Kidney (tissue), 14 donors: ENCODE measurements around the gene ANKH. TPM values are rescaled to one million over a fixed set of nuclear protein-coding genes. Genes with fewer than 3 reads are reported as not detected.
A peak's percentile ranks its signal among the peaks of the same experiment; 100 is the strongest.

ENCODE experiments used
- DNase-seq, 5 donors: peaks; one replicate each; pipeline ENCODE4 v3.0.0-alpha.2; 2013 to 2020
- FAIRE-seq: peaks from 2 replicates; lab custom pipeline; 2012; peaks lifted over from hg19 to GRCh38; lab: Jason Lieb, UNC
- H3K27ac ChIP-seq, 2 donors: one replicate each; pipeline ENCODE4 v1.7.0; 2013; ENCODE audit warnings: low read depth in 2 of 2, low read length in 2 of 2, inconsistent platforms in 1 of 2
- H3K27me3 ChIP-seq: one replicate; pipeline ENCODE4 v1.7.1; 2013; ENCODE audit warnings: low read length, inconsistent platforms; ENCODE audit not compliant: control insufficient read depth, insufficient read depth
- H3K36me3 ChIP-seq, 3 donors: one replicate each; pipeline versions ENCODE4 v1.7.0 to v1.7.1; 2013; ENCODE audit warnings: low read length in 3 of 3, control low read depth in 1 of 3, inconsistent platforms in 1 of 3; ENCODE audit not compliant: insufficient read depth in 3 of 3, control insufficient read depth in 2 of 3
- H3K4me1 ChIP-seq, 3 donors: one replicate each; pipeline versions ENCODE4 v1.7.0 to v1.7.1; 2013; ENCODE audit warnings: low read length in 3 of 3, inconsistent platforms in 1 of 3, low read depth in 1 of 3; ENCODE audit not compliant: control insufficient read depth in 2 of 3, insufficient read depth in 2 of 3
- H3K4me3 ChIP-seq, 3 donors: one replicate each; pipeline versions ENCODE4 v1.7.0 to v1.8.1; 2013; ENCODE audit warnings: low read length in 3 of 3, control low read depth in 1 of 3, inconsistent platforms in 1 of 3
- H3K9ac ChIP-seq, 3 donors: one replicate each; pipeline versions ENCODE4 v1.7.0 to v1.7.1; 2013; ENCODE audit warnings: low read length in 3 of 3, control low read depth in 1 of 3, inconsistent platforms in 1 of 3
- H3K9me3 ChIP-seq, 3 donors: one replicate each; pipeline versions ENCODE4 v1.7.0 to v1.7.1; 2013; ENCODE audit warnings: low read length in 3 of 3, control low read depth in 1 of 3, inconsistent platforms in 1 of 3; ENCODE audit not compliant: control insufficient read depth in 2 of 3, insufficient read depth in 1 of 3
- intact Hi-C: fragments of 100-400 bp; cut with DNase I; formaldehyde crosslinking; loops from one replicate; pipeline ENCODE4 v1.11.1; 2022
- polyA plus RNA-seq: library from polyadenylated mRNA; stranded (reverse); fragments of 350-450 nt; fragmentation: Illumina TruSeq; extraction: RNeasy Lipid Tissue Mini Kit (QIAGEN cat#74804); gene quantifications from one replicate; pipeline ENCODE4 v1.2.3, GENCODE V29; 2014; ENCODE audit warnings: low read depth, low replicate concordance; ENCODE audit not compliant: insufficient read depth
- total RNA-seq: library from RNA; stranded (reverse); fragmentation: NEBNext Ultra II Directional; extraction: Animal tissue kit (Norgen Biotek cat#: 25700); gene quantifications from one replicate; pipeline ENCODE4 v1.2.1, GENCODE V29; 2021
- TF ChIP-seq, protein P1 (sequence below): IDR thresholded peaks from 3 replicates; pipeline ENCODE4 v1.5.1; 2012; ENCODE audit warnings: mild to moderate bottlenecking, moderate library complexity, borderline replicate concordance; ENCODE audit not compliant: insufficient read depth; ENCODE audit errors: extremely low read depth
- donor health status: control.
- donor health status: control.
- donor health status: control.
- donor health status: control.
- donor health status: control.
- donor health status: DM: yes; HTN: yes; CAD: no.
- donor health status: Normal renal cell carcinoma (clear cell type).

The ANKH gene
- total and polyA plus RNA-seq, 2 donors from 2014 or later = 19.0 to 44.6 TPM

DNA sequence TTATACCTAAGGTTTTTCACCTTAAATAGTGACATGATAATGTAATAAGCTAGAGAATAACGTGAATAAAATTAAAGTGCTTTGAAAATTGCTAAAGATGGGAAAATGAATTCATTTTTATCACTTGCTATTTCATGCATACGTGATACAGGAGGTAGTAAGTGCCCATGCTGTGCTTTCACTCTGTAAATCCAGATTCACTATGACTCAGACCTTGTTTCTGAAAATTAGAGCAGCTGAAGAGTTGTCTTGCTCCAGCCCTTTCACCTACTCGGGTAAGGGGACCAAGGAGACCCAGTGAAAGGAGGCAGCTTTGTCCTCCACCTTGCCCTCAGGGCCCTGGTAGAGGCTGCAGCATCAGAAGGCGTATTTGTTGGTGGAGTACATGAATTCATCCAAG lies 87.9 kb downstream of the ANKH start:
- Histone ChIP-seq H3K9ac (no peak overlapping the region), H3K9me3 (no peaks in the 10 kb centered on the region), H3K27me3 (no peaks in the 10 kb centered on the region), H3K4me3 (no peak overlapping the region), H3K36me3 (no peaks in the 10 kb centered on the region), H3K4me1 (no peaks in the 10 kb centered on the region), H3K27ac (no peak overlapping the region)
- DNase-seq (no peak), FAIRE-seq (no peak)
- TF ChIP-seq, protein P1, sequence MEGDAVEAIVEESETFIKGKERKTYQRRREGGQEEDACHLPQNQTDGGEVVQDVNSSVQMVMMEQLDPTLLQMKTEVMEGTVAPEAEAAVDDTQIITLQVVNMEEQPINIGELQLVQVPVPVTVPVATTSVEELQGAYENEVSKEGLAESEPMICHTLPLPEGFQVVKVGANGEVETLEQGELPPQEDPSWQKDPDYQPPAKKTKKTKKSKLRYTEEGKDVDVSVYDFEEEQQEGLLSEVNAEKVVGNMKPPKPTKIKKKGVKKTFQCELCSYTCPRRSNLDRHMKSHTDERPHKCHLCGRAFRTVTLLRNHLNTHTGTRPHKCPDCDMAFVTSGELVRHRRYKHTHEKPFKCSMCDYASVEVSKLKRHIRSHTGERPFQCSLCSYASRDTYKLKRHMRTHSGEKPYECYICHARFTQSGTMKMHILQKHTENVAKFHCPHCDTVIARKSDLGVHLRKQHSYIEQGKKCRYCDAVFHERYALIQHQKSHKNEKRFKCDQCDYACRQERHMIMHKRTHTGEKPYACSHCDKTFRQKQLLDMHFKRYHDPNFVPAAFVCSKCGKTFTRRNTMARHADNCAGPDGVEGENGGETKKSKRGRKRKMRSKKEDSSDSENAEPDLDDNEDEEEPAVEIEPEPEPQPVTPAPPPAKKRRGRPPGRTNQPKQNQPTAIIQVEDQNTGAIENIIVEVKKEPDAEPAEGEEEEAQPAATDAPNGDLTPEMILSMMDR = no peak
- intact Hi-C loops = no loop called here

DNA sequence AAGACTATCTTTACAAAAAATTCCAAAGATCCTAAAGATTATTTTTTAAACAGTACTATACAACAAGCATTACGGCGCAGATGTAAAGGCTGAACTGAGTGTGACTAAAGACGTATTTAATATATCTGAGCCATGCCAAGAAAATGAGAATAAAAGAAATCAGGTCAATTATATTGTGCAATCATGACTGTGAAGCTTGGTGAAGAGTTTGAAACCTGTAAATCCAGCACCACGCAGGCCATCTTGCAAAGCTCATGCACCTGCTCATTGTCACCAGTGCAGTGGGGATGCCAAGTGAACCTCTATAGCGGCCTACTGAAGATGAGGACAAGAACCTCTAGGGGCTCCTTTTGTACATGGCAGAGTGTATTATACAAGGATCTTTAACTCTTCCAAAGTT lies 89.0 kb downstream of the ANKH start:
- Histone ChIP-seq H3K9me3 (no peaks in the 10 kb centered on the region), H3K27ac (no peak overlapping the region), H3K36me3 (no peaks in the 10 kb centered on the region), H3K27me3 (no peaks in the 10 kb centered on the region), H3K9ac (no peak overlapping the region), H3K4me1 (no peaks in the 10 kb centered on the region), H3K4me3 (no peak overlapping the region)
- TF ChIP-seq, protein P1 = no peak
- FAIRE-seq (no peak), DNase-seq (no peak)
- intact Hi-C loops = no loop called here

DNA sequence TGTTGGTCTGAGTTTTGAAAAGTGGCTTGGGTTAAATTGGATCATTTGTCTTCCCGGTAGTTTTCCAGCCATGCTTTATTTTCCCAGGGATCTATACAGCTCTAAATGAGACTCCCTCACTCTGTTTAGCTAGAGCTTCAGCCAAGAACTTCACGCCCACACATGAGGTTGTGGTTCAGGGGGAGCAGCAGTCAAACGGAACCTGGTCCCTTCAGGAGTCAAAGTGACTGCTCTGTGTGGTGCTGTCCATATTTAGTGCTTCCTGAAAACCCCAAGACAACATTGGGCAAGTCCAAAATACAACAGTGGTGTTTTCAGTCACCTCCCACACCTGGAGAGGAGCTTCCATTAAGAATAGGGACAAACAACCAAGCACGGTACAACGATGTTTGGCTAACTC lies 90.5 kb downstream of the ANKH start:
- TF ChIP-seq, protein P1 = no peak
- intact Hi-C loops = no loop called here

DNA sequence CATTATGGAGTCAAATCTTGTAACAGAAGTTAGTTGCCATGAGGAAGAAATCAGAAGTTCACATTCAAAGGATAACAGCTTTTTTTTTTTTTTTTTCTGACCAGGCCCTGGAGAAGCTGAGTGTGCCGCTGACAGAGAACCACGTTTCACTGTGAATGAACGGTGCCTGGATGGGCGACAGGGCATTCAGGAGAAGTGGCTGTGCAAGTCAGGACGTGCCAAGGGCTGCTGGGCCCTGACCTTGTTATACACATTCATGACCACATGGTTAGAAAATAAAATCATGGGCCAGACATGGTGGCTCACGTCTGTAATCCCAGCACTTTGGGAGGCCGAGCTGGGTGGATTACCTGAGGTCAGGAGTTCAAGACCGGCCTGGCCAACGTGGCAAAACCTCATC lies 91.6 kb downstream of the ANKH start:
- Histone ChIP-seq H3K9me3 (no peaks in the 10 kb centered on the region), H3K27ac (no peak overlapping the region), H3K36me3 (no peaks in the 10 kb centered on the region), H3K4me3 (no peak overlapping the region), H3K4me1 (no peaks in the 10 kb centered on the region), H3K27me3 (no peaks in the 10 kb centered on the region), H3K9ac (no peak overlapping the region)
- intact Hi-C loops = no loop called here
- FAIRE-seq (no peak), DNase-seq (no peak)
- TF ChIP-seq, protein P1 = no peak

More for the DNA sequence above, 90.5 kb downstream of the ANKH start:
- no peaks in the 10 kb centered on the region for H3K27me3 ChIP-seq
- H3K4me1 ChIP-seq = no peaks in the 10 kb centered on the region
- FAIRE-seq (no peak), DNase-seq (peak in 2 of 5 donors; percentile 27 to 43)
- no peak overlapping the region for H3K27ac ChIP-seq
- no peak overlapping the region for H3K4me3 ChIP-seq
- H3K9me3 ChIP-seq = no peaks in the 10 kb centered on the region
- no peak overlapping the region for H3K9ac ChIP-seq
- H3K36me3 ChIP-seq = no peaks in the 10 kb centered on the region
